Activated T-helper 2 cell treated with anti-CD3 and anti-CD28 coated beads, Interferon-gamma antibody, Interleukin-2, Interleukin-4, amounts not matched to agents 10 μg/mL and 5 μg/mL and 100 μg/mL, durations not matched to agents 14 hours and 24 hours and 36 hours (primary cell): ENCODE measurements around the gene HPS1. TPM values are rescaled to one million over a fixed set of nuclear protein-coding genes. Genes with fewer than 3 reads are reported as not detected.

Experiments used
- DNase-seq: peaks from one replicate; pipeline ENCODE4 v3.0.0; 2021; ENCODE audit warnings: low spot score
- H3K27ac Mint-ChIP-seq: one replicate; pipeline ENCODE4 v1.8.0; 2021; ENCODE audit warnings: mixed read lengths
- H3K27me3 Mint-ChIP-seq: one replicate; pipeline ENCODE4 v1.8.0; 2021; ENCODE audit warnings: low read depth, mixed read lengths
- H3K36me3 Mint-ChIP-seq: one replicate; pipeline ENCODE4 v1.8.0; 2021; ENCODE audit warnings: low read depth, mixed read lengths
- H3K4me1 Mint-ChIP-seq: one replicate; pipeline ENCODE4 v1.8.0; 2021; ENCODE audit warnings: low read depth, mixed read lengths
- H3K4me3 Mint-ChIP-seq: one replicate; pipeline ENCODE4 v1.8.0; 2021; ENCODE audit warnings: low read depth, mild to moderate bottlenecking, moderate library complexity, mixed read lengths
- H3K9me3 Mint-ChIP-seq: one replicate; pipeline ENCODE4 v1.8.0; 2021; ENCODE audit warnings: mixed read lengths
- intact Hi-C: fragments of 100-400 bp; cut with micrococcal nuclease; formaldehyde crosslinking; loops from one replicate; pipeline ENCODE4 v1.15.1; 2023
- total RNA-seq: library from RNA; stranded (reverse); gene quantifications from 2 replicates; pipeline ENCODE4 v1.2.3, GENCODE V29; 2022

The HPS1 gene
- 61.2 and 62.0 TPM in 2 replicates for total RNA-seq

GRCh38 chr10:98446661-98447221, at the start of gene HPS1:
Gene HPS1, minus strand, starts transcription at chr10:98446935. Its CDS starts 3,695 bp downstream, at chr10:98443240.
- DNase-seq = peak; percentile 75
- peak within 1 kb of the TSS; percentile 81 for H3K27ac Mint-ChIP-seq
- no peaks in the 10 kb centered on the region for H3K9me3 Mint-ChIP-seq
- intact Hi-C loops = loop anchor here (5.0 to 10.0 kb wide), 3 partner anchors 312 to 1561 kb away; partner anchors contain the start of genes DNMBP, GOT1 and R3HCC1L
- peaks cover 32% of the 10 kb centered on the region for H3K36me3 Mint-ChIP-seq
- H3K4me3 Mint-ChIP-seq = peak within 1 kb of the TSS; percentile 90
- H3K27me3 Mint-ChIP-seq = peaks cover 14% of the 10 kb centered on the region
- peaks cover 26% of the 10 kb centered on the region for H3K4me1 Mint-ChIP-seq

GRCh38 chr10:98492763-98493162, 46.0 kb upstream of the HPS1 start:
- no peak overlapping the region for H3K4me3 Mint-ChIP-seq
- peaks cover 8% of the 10 kb centered on the region for H3K9me3 Mint-ChIP-seq
- intact Hi-C loops = no loop called here
- no peak overlapping the region for H3K27ac Mint-ChIP-seq
- H3K27me3 Mint-ChIP-seq = no peaks in the 10 kb centered on the region
- H3K36me3 Mint-ChIP-seq = no peaks in the 10 kb centered on the region
- DNase-seq = no peak
- H3K4me1 Mint-ChIP-seq = no peaks in the 10 kb centered on the region

GRCh38 chr10:98489561-98490481, 43.1 kb upstream of the HPS1 start:
- Mint-ChIP-seq H3K36me3 (no peaks in the 10 kb centered on the region), H3K27me3 (peaks cover 2% of the 10 kb centered on the region), H3K9me3 (no peaks in the 10 kb centered on the region), H3K27ac (no peak overlapping the region), H3K4me3 (no peak overlapping the region), H3K4me1 (no peaks in the 10 kb centered on the region)
- no peak for DNase-seq
- intact Hi-C loops = no loop called here

- intact Hi-C loops = no loop called here
- no peak overlapping the region for H3K4me3 Mint-ChIP-seq
- no peaks in the 10 kb centered on the region for H3K36me3 Mint-ChIP-seq
- no peaks in the 10 kb centered on the region for H3K9me3 Mint-ChIP-seq
- peaks cover 2% of the 10 kb centered on the region for H3K27me3 Mint-ChIP-seq
- DNase-seq = no peak
- H3K4me1 Mint-ChIP-seq = no peaks in the 10 kb centered on the region
- H3K27ac Mint-ChIP-seq = no peak overlapping the region
Observed at GRCh38 chr10:98488669-98489430, 42.1 kb upstream of the HPS1 start.

GRCh38 chr10:98487649-98488048, 40.9 kb upstream of the HPS1 start:
- H3K4me1 Mint-ChIP-seq = no peaks in the 10 kb centered on the region
- H3K27ac Mint-ChIP-seq = no peak overlapping the region
- peaks cover 2% of the 10 kb centered on the region for H3K27me3 Mint-ChIP-seq
- no peak for DNase-seq
- H3K36me3 Mint-ChIP-seq = no peaks in the 10 kb centered on the region
- H3K4me3 Mint-ChIP-seq = no peak overlapping the region
- intact Hi-C loops = no loop called here
- no peaks in the 10 kb centered on the region for H3K9me3 Mint-ChIP-seq

- Mint-ChIP-seq H3K9me3 (no peaks in the 10 kb centered on the region), H3K4me1 (no peaks in the 10 kb centered on the region), H3K36me3 (no peaks in the 10 kb centered on the region), H3K27me3 (peaks cover 2% of the 10 kb centered on the region), H3K4me3 (no peak overlapping the region), H3K27ac (no peak overlapping the region)
- no peak for DNase-seq
- intact Hi-C loops = no loop called here
Observed at GRCh38 chr10:98486421-98486820, 39.7 kb upstream of the HPS1 start.

- Mint-ChIP-seq H3K4me3 (no peak overlapping the region), H3K4me1 (no peaks in the 10 kb centered on the region), H3K9me3 (no peaks in the 10 kb centered on the region), H3K27me3 (peaks cover 2% of the 10 kb centered on the region), H3K36me3 (no peaks in the 10 kb centered on the region), H3K27ac (no peak overlapping the region)
- no peak for DNase-seq
- intact Hi-C loops = no loop called here
Observed at GRCh38 chr10:98485959-98486358, 39.2 kb upstream of the HPS1 start.

GRCh38 chr10:98483658-98484057, 36.9 kb upstream of the HPS1 start:
- no peaks in the 10 kb centered on the region for H3K9me3 Mint-ChIP-seq
- no peak overlapping the region for H3K4me3 Mint-ChIP-seq
- no peak for DNase-seq
- H3K36me3 Mint-ChIP-seq = no peaks in the 10 kb centered on the region
- H3K4me1 Mint-ChIP-seq = no peaks in the 10 kb centered on the region
- intact Hi-C loops = no loop called here
- no peak overlapping the region for H3K27ac Mint-ChIP-seq
- peaks cover 3% of the 10 kb centered on the region for H3K27me3 Mint-ChIP-seq

- H3K4me3 Mint-ChIP-seq = no peak overlapping the region
- H3K27ac Mint-ChIP-seq = no peak overlapping the region
- no peaks in the 10 kb centered on the region for H3K9me3 Mint-ChIP-seq
- peaks cover 3% of the 10 kb centered on the region for H3K27me3 Mint-ChIP-seq
- H3K36me3 Mint-ChIP-seq = no peaks in the 10 kb centered on the region
- intact Hi-C loops = no loop called here
- H3K4me1 Mint-ChIP-seq = no peaks in the 10 kb centered on the region
- DNase-seq = no peak
Observed at GRCh38 chr10:98482096-98482495, 35.4 kb upstream of the HPS1 start.

- no peak for DNase-seq
- intact Hi-C loops = no loop called here
- Mint-ChIP-seq H3K9me3 (no peaks in the 10 kb centered on the region), H3K36me3 (no peaks in the 10 kb centered on the region), H3K4me3 (no peak overlapping the region), H3K27ac (no peak overlapping the region), H3K27me3 (peaks cover 3% of the 10 kb centered on the region), H3K4me1 (no peaks in the 10 kb centered on the region)
Observed at GRCh38 chr10:98481404-98481945, 34.7 kb upstream of the HPS1 start.

- intact Hi-C loops = no loop called here
Observed at GRCh38 chr10:98478430-98479222, 31.9 kb upstream of the HPS1 start.

GRCh38 chr10:98477861-98478260, 31.1 kb upstream of the HPS1 start:
- Mint-ChIP-seq H3K36me3 (no peaks in the 10 kb centered on the region), H3K27me3 (peaks cover 5% of the 10 kb centered on the region), H3K27ac (no peak overlapping the region), H3K4me1 (peaks cover 3% of the 10 kb centered on the region), H3K9me3 (no peaks in the 10 kb centered on the region), H3K4me3 (no peak overlapping the region)
- DNase-seq = no peak
- intact Hi-C loops = no loop called here

More at GRCh38 chr10:98478430-98479222, 31.9 kb upstream of the HPS1 start:
- Mint-ChIP-seq H3K36me3 (no peaks in the 10 kb centered on the region), H3K27me3 (peaks cover 5% of the 10 kb centered on the region), H3K27ac (no peak overlapping the region), H3K4me3 (no peak overlapping the region), H3K9me3 (no peaks in the 10 kb centered on the region), H3K4me1 (peaks cover 3% of the 10 kb centered on the region)
- no peak for DNase-seq
